Frontal cortex (tissue), 1 donor: ENCODE measurements around the gene HTR1B. TPM values are rescaled to one million over a fixed set of nuclear protein-coding genes. Genes with fewer than 3 reads are reported as not detected.

Experiments used
- total RNA-seq: library from RNA; depleted of rRNA; stranded (reverse); fragments of >200 nt; gene quantifications from one replicate; pipeline ENCODE4 v1.2.3, GENCODE V29; 2014

Gene HTR1B
- total RNA-seq, 1 donor from 2014 or later: 5.3 TPM

Other genes starting within 250 kb of the HTR1B start
- 0.82 TPM for gene MEI4, start 189.5 kb upstream of the HTR1B start, total RNA-seq